ENCODE measurements around the gene COG1. TPM values are rescaled to one million over a fixed set of nuclear protein-coding genes. Genes with fewer than 3 reads are reported as not detected.

The COG1 gene
- total RNA-seq, 1 experiment from 2014 or later: 26.5 TPM

GRCh38 chr17:73203135-73203787, 10.4 kb downstream of the COG1 start:
- no peak overlapping the region for H3K14ac ChIP-seq (ENCODE audit: insufficient read depth, low read length)
- no peak overlapping the region for H3K4ac ChIP-seq (ENCODE audit: low read depth, low read length)
- WGBS (ENCODE audit: extremely low coverage, insufficient read length, low lambda C conversion rate): no CpG with 5 or more reads among the region's 8 CpGs
- TF ChIP-seq CTCF (conservative IDR thresholded peaks at IDR 0.05): no peak
- H3K18ac ChIP-seq (ENCODE audit: insufficient read length, low read depth, low read length): no peak overlapping the region
- H2AK5ac ChIP-seq (ENCODE audit: insufficient read length, low read length): no peak overlapping the region
- Mint-ChIP-seq H3K9me3 (no peaks in the 10 kb centered on the region), H3K4me1 (no peaks in the 10 kb centered on the region), H3K27me3 (ENCODE audit: low read depth) (no peaks in the 10 kb centered on the region), H3K36me3 (ENCODE audit: insufficient read depth in 1 of 3, low read depth in 3 of 3) (peaks cover 48 to 93% (median 88%) of the 10 kb centered on the region in 3 experiments; a peak in 6 of 7 replicates), H3K27ac (no peak overlapping the region; a peak in 1 of 7 replicates), H3K4me3 (no peak overlapping the region)
- H3K56ac ChIP-seq (ENCODE audit: insufficient read length, low read depth, low read length): no peak overlapping the region
- no peak overlapping the region for H2BK20ac ChIP-seq (ENCODE audit: low read depth, low read length, poor library complexity, severe bottlenecking)
- H3K79me1 ChIP-seq (ENCODE audit: insufficient read depth, low read depth, low read length, poor library complexity, severe bottlenecking): no peaks in the 10 kb centered on the region
- H3K9ac ChIP-seq (ENCODE audit: extremely low read depth, insufficient read length, low read length): no peak overlapping the region
- no peak for DNase-seq
- H3K23ac ChIP-seq (ENCODE audit: insufficient read length, low read depth, low read length): no peak overlapping the region
- H4K20me1 ChIP-seq (ENCODE audit: control insufficient read depth, insufficient read depth, insufficient read length): no peaks in the 10 kb centered on the region
- H2AFZ ChIP-seq (ENCODE audit: low read length): no peak overlapping the region
- H3K23me2 ChIP-seq (ENCODE audit: insufficient read length, low read depth, low read length, poor library complexity, severe bottlenecking): no peaks in the 10 kb centered on the region
- H3K4me2 ChIP-seq (ENCODE audit: insufficient read depth, insufficient read length, low read length): no peak overlapping the region
- H4K91ac ChIP-seq (ENCODE audit: insufficient read length, low read depth, low read length): no peak overlapping the region
- no peak overlapping the region for H3K27ac ChIP-seq (ENCODE audit: insufficient read length, low read depth, low read length)
- no peaks in the 10 kb centered on the region for H3K27me3 ChIP-seq (ENCODE audit: insufficient read depth, low read length)
- H3K4me1 ChIP-seq (ENCODE audit: insufficient read depth, low read length): no peaks in the 10 kb centered on the region
- H3K9me3 ChIP-seq (ENCODE audit: control insufficient read depth, low read depth, low read length): no peaks in the 10 kb centered on the region
- H3T11ph ChIP-seq (ENCODE audit: low read length): no peak overlapping the region
- H2BK5ac ChIP-seq (ENCODE audit: insufficient read length, low read length): no peak overlapping the region
- H2BK120ac ChIP-seq (ENCODE audit: low read depth, low read length, poor library complexity, severe bottlenecking): no peak overlapping the region
- no peaks in the 10 kb centered on the region for H3K79me2 ChIP-seq (ENCODE audit: insufficient read depth, low read length)
- no peak overlapping the region for H4K5ac ChIP-seq (ENCODE audit: insufficient read length, low read depth, low read length)
- no peak overlapping the region for H2BK12ac ChIP-seq (ENCODE audit: insufficient read length, low read depth, low read length)
- H2BK15ac ChIP-seq (ENCODE audit: low read depth, low read length): no peak overlapping the region
- H4K8ac ChIP-seq (replicated peaks; ENCODE audit: insufficient read length, low read depth, low read length): no peak overlapping the region
